Measurements from ENCODE around the gene CMPK1.
"Not testable (repeated sequence)": the region's sequence is repeated elsewhere in the genome, so short reads cannot be mapped to it uniquely, and the experiment has no call there.

Gene CMPK1

DNA sequence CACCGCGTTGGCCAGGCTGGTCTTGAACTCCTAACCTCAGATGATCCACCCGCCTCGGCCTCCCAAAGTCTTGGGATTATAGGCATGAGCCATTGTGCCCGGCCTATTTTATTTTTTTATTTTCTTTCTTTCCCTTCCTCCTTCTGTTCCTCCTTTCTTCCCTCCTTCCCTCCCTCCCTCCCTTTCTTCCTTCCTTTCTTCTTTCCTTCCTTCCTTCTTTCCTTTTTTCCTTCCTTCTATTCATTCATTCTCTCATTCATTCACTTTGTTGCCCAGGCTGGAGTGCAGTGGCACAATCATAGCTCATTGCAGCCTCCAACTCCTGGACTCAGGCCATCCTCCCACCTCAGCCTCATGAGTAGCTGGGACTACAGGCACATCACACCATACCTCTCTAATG, 13.4 kb downstream of the CMPK1 start:
- not testable (repeated sequence) for H3K9me3 ChIP-seq (ENCODE audit: insufficient read depth, low read depth, low read length); H3K27me3 ChIP-seq (ENCODE audit: insufficient read depth, low read length); H3K4me1 ChIP-seq (ENCODE audit: insufficient read depth, low read length); H3K36me3 ChIP-seq (ENCODE audit: insufficient read depth, low read depth, low read length); H3K9ac ChIP-seq (ENCODE audit: low read depth, low read length); H3K4me3 ChIP-seq (ENCODE audit: low read length); H3K27ac ChIP-seq (ENCODE audit: low read length)

DNA sequence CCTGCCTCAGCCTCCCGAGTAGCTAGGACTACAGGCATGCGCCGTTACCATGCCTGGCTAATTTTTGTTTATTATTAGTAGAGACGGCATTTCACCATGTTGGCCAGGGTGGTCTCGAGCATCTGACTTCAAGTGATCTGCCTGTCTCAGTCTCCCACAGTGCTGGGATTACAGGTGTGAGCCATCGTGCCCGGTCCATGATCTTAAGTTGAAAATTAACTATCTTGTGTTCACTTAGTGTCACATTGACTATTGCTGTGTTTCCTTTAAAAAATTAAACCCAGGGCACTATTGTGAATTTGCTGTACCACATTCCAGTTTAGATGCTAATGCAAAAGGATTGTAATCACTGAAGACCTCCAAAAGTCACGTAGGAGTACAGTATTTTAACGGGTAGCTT, 14.1 kb downstream of the CMPK1 start:
- no peaks in the 10 kb centered on the region for H3K36me3 ChIP-seq (ENCODE audit: insufficient read depth, low read depth, low read length)
- no peak overlapping the region for H3K27ac ChIP-seq (ENCODE audit: low read length)

DNA sequence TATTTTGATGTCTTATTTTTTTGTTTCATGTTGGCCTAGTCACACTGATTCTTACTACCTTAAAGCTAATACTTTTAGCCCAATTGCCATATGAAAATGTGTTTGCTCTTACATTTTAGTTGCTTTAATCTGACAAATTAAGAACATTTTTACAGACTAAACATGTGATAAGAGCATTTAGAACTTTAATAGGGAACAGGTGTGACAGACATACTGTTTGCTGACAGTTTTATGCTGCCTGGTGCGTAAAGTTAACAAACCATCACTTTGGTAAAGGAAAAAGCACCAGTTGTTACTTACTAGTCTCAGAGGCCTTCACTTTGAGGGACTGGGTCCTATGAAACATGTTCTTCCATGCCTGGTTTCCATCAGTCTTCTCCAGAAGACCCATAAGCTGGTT, 14.7 kb downstream of the CMPK1 start:
- no peak overlapping the region for H3K27ac ChIP-seq (ENCODE audit: low read length)
- no peak overlapping the region for H3K9ac ChIP-seq (ENCODE audit: low read depth, low read length)
- no peaks in the 10 kb centered on the region for H3K4me1 ChIP-seq (ENCODE audit: insufficient read depth, low read length)
- H3K9me3 ChIP-seq (ENCODE audit: insufficient read depth, low read depth, low read length): no peaks in the 10 kb centered on the region
- no peaks in the 10 kb centered on the region for H3K27me3 ChIP-seq (ENCODE audit: insufficient read depth, low read length)
- H3K36me3 ChIP-seq (ENCODE audit: insufficient read depth, low read depth, low read length): no peaks in the 10 kb centered on the region
- no peak overlapping the region for H3K4me3 ChIP-seq (ENCODE audit: low read length)

More for the DNA sequence above, 14.1 kb downstream of the CMPK1 start:
- Histone ChIP-seq H3K4me3 (ENCODE audit: low read length) (no peak overlapping the region), H3K9me3 (ENCODE audit: insufficient read depth, low read depth, low read length) (no peaks in the 10 kb centered on the region), H3K4me1 (ENCODE audit: insufficient read depth, low read length) (no peaks in the 10 kb centered on the region), H3K27me3 (ENCODE audit: insufficient read depth, low read length) (no peaks in the 10 kb centered on the region), H3K9ac (ENCODE audit: low read depth, low read length) (no peak overlapping the region)

DNA sequence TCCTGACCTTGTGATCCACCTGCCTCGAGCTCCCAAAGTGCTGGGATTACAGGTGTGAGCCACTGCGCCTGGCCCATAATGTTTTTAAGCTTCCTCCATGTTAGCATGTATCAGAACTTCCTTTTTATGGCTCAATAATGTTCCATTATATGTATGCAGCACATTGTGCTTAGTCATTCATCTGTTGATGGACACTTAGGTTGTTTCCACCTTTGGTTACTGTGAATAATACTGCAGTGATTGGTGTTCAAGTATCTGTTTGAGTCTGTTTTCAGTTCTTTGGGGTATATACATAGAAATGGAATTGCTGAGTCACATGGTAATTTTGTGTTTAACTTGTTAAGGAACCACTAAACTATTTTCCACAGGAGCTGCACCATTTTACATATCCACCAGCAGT, 17.7 kb downstream of the CMPK1 start:
- no peaks in the 10 kb centered on the region for H3K27me3 ChIP-seq (ENCODE audit: insufficient read depth, low read length)
- no peak overlapping the region for H3K27ac ChIP-seq (ENCODE audit: low read length)
- H3K4me1 ChIP-seq (ENCODE audit: insufficient read depth, low read length): no peaks in the 10 kb centered on the region
- H3K36me3 ChIP-seq (ENCODE audit: insufficient read depth, low read depth, low read length): no peaks in the 10 kb centered on the region
- no peaks in the 10 kb centered on the region for H3K9me3 ChIP-seq (ENCODE audit: insufficient read depth, low read depth, low read length)
- no peak overlapping the region for H3K4me3 ChIP-seq (ENCODE audit: low read length)
- H3K9ac ChIP-seq (ENCODE audit: low read depth, low read length): no peak overlapping the region

DNA sequence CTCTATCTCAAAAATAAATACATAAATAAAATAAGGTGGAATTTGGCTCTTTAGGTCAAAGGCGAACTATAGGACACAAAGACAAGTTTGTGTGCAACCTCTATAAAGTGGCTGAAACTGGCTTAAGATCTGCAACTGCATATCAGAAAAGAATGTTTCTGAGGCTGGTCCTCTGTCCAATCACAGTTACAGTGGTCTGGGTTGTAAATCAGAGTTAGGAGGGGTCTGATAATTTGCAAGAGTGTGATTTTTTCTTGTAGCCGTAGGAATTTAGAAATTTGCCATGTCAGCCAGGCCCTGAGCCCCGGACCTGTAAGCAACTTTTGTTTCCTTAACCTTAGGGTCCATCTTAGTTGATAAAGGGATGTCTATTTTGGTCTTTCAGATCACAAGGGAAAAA, 27.8 kb downstream of the CMPK1 start:
- Histone ChIP-seq H3K9me3 (ENCODE audit: insufficient read depth, low read depth, low read length) (no peaks in the 10 kb centered on the region), H3K27ac (ENCODE audit: low read length) (no peak overlapping the region), H3K36me3 (ENCODE audit: insufficient read depth, low read depth, low read length) (no peaks in the 10 kb centered on the region), H3K27me3 (ENCODE audit: insufficient read depth, low read length) (no peaks in the 10 kb centered on the region), H3K4me1 (ENCODE audit: insufficient read depth, low read length) (no peaks in the 10 kb centered on the region), H3K4me3 (ENCODE audit: low read length) (no peak overlapping the region), H3K9ac (ENCODE audit: low read depth, low read length) (no peak overlapping the region)

DNA sequence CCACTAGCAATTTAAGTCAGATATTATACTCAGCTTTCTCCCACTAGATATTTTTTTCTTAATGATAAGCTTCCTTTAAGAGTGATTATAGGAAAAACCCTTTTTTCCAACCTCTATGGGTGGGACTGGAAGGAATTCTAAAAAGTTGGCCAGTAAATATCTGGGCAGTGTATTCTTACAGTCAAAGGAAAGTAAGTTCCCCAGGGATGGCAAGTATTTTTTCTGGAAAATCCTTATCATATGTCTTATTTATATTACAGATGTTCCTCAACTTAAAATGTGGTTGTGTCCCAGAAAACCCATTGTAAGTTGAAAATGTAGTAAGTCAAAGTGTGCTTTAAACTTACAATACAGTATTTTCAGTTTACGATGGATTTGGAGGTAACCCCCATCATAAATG, 29.2 kb downstream of the CMPK1 start:
- no peak overlapping the region for H3K4me3 ChIP-seq (ENCODE audit: low read length)
- no peaks in the 10 kb centered on the region for H3K4me1 ChIP-seq (ENCODE audit: insufficient read depth, low read length)

DNA sequence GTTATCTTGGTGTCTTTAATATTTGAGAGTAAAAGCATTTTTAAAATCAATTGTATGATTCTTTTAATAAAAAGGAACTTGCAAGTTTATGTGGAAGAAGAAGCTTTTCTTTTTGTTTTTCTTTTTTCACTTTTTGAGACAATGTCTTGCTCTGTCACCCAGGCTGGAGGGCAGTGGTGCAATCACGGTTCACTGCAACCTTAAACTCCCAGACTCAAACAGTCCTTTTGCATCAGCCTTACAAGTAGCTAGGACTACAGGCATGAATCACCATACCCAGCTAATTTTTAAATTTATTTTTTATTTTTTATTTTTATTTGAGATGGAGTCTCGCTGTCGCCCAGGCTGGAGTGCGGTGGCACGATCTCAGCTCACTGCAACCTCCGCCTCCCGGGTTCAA, 34.1 kb downstream of the CMPK1 start:
- Histone ChIP-seq H3K27me3 (ENCODE audit: insufficient read depth, low read length) (no peaks in the 10 kb centered on the region), H3K4me1 (ENCODE audit: insufficient read depth, low read length) (no peaks in the 10 kb centered on the region), H3K9ac (ENCODE audit: low read depth, low read length) (no peak overlapping the region), H3K36me3 (ENCODE audit: insufficient read depth, low read depth, low read length) (peaks cover 9% of the 10 kb centered on the region), H3K9me3 (ENCODE audit: insufficient read depth, low read depth, low read length) (no peaks in the 10 kb centered on the region), H3K27ac (ENCODE audit: low read length) (no peak overlapping the region), H3K4me3 (ENCODE audit: low read length) (no peak overlapping the region)

More for the DNA sequence above, 29.2 kb downstream of the CMPK1 start:
- Histone ChIP-seq H3K9me3 (ENCODE audit: insufficient read depth, low read depth, low read length) (no peaks in the 10 kb centered on the region), H3K27ac (ENCODE audit: low read length) (no peak overlapping the region), H3K36me3 (ENCODE audit: insufficient read depth, low read depth, low read length) (no peaks in the 10 kb centered on the region), H3K9ac (ENCODE audit: low read depth, low read length) (no peak overlapping the region), H3K27me3 (ENCODE audit: insufficient read depth, low read length) (no peaks in the 10 kb centered on the region)

DNA sequence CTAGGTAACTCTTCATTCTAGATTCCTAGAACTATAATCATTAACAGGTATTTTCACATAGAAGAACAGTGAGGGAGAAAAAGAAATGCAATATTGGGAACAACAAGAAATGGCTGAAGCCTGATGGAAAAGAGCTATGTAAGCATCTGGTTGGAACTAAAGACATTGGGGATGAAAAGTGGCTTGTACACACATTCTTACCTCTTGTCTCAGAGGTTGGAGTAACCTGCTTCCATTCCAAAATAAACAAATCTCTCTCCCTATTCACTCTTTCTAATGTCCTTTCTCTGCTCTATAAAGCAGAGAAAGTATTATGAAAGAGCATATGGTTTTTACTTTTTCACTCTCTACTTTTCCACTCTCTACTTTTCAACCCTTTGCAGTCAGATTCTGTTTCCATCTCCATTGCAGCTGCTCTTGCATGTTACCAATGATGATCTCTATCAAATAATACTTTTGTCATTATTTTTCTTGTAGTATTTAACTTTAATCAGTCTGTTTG, 37.5 kb downstream of the CMPK1 start:
- peaks cover 34% of the 10 kb centered on the region for H3K36me3 ChIP-seq (ENCODE audit: insufficient read depth, low read depth, low read length)

DNA sequence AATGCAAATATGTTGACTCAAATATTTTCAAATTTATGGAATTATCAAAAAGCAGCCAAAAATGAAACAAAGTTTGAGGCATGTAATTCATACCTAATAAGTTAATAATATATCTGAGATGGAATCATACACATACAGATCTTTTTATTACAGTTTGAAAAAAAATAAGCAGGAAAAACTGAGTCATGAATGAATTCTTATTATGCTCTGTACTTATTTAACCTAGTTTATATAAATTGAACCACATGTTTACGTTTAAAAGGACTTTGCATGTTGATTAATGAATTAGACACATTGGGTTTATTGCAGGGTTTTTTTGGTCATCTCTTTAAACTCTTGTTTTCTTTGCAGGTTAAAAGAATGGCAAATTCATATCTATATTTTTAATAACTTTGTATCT, 40.9 kb downstream of the CMPK1 start:
- H3K9ac ChIP-seq (ENCODE audit: low read depth, low read length): no peak overlapping the region
- no peaks in the 10 kb centered on the region for H3K9me3 ChIP-seq (ENCODE audit: insufficient read depth, low read depth, low read length)
- no peaks in the 10 kb centered on the region for H3K27me3 ChIP-seq (ENCODE audit: insufficient read depth, low read length)
- peaks cover 6% of the 10 kb centered on the region; the same call in 1 of the 2 replicates for H3K4me1 ChIP-seq (ENCODE audit: insufficient read depth, low read length)
- H3K36me3 ChIP-seq (ENCODE audit: insufficient read depth, low read depth, low read length): peaks cover 27% of the 10 kb centered on the region
- no peak overlapping the region for H3K27ac ChIP-seq (ENCODE audit: low read length)
- H3K4me3 ChIP-seq (ENCODE audit: low read length): no peak overlapping the region

More for the DNA sequence above, 37.5 kb downstream of the CMPK1 start:
- H3K4me3 ChIP-seq (ENCODE audit: low read length): no peak overlapping the region
- H3K27ac ChIP-seq (ENCODE audit: low read length): no peak overlapping the region
- H3K27me3 ChIP-seq (ENCODE audit: insufficient read depth, low read length): no peaks in the 10 kb centered on the region
- no peaks in the 10 kb centered on the region for H3K9me3 ChIP-seq (ENCODE audit: insufficient read depth, low read depth, low read length)
- no peaks in the 10 kb centered on the region for H3K4me1 ChIP-seq (ENCODE audit: insufficient read depth, low read length)
- H3K9ac ChIP-seq (ENCODE audit: low read depth, low read length): no peak overlapping the region

DNA sequence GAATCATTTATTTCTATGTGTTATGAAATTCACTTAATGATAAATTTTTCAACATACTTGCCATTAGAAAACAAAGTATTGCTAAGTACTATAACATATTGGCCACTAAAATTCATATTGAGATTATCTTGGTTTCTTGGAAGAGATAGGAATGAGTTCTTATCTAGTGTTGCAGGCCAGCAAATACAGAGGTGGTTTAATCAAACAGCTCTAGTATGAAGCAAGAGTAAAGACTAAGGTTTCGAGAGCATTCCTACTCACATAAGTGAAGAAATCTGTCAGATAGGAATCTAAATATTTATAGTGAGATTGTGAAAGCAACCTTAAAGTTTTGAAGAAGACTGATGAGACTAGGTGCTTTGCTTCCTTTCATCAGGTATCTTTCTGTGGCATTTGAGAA, 44.6 kb downstream of the CMPK1 start:
- Histone ChIP-seq H3K4me3 (ENCODE audit: low read length) (no peak overlapping the region), H3K9ac (ENCODE audit: low read depth, low read length) (no peak overlapping the region), H3K27me3 (ENCODE audit: insufficient read depth, low read length) (no peaks in the 10 kb centered on the region), H3K4me1 (ENCODE audit: insufficient read depth, low read length) (peaks cover 6% of the 10 kb centered on the region; the same call in 1 of the 2 replicates), H3K9me3 (ENCODE audit: insufficient read depth, low read depth, low read length) (no peaks in the 10 kb centered on the region), H3K36me3 (ENCODE audit: insufficient read depth, low read depth, low read length) (peaks cover 25% of the 10 kb centered on the region), H3K27ac (ENCODE audit: low read length) (no peak overlapping the region)

DNA sequence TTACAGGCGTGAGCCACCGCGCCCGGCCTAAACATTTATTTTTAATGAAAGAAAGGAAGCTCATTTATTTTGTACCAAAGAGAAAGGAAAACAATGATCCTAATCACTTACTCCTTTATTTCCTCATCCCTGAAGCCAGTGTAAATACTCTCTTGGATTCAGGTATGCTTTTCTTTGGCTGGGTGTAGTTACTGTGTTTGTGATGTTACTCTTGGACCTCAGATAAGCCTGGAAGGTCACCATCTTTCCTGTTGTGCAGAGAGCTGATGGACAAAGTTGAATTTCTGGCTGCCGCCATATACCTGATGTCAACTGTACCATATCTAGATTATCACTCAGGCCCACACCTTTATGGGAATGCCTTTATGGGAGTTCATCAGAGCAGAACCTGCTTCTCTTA, 47.1 kb downstream of the CMPK1 start:
- Histone ChIP-seq H3K27me3 (ENCODE audit: insufficient read depth, low read length) (no peaks in the 10 kb centered on the region), H3K36me3 (ENCODE audit: insufficient read depth, low read depth, low read length) (peaks cover 5% of the 10 kb centered on the region; the same call in 1 of the 2 replicates), H3K9ac (ENCODE audit: low read depth, low read length) (no peak overlapping the region), H3K27ac (ENCODE audit: low read length) (no peak overlapping the region), H3K9me3 (ENCODE audit: insufficient read depth, low read depth, low read length) (no peaks in the 10 kb centered on the region), H3K4me3 (ENCODE audit: low read length) (no peak overlapping the region), H3K4me1 (ENCODE audit: insufficient read depth, low read length) (peaks cover 6% of the 10 kb centered on the region; the same call in 1 of the 2 replicates)

DNA sequence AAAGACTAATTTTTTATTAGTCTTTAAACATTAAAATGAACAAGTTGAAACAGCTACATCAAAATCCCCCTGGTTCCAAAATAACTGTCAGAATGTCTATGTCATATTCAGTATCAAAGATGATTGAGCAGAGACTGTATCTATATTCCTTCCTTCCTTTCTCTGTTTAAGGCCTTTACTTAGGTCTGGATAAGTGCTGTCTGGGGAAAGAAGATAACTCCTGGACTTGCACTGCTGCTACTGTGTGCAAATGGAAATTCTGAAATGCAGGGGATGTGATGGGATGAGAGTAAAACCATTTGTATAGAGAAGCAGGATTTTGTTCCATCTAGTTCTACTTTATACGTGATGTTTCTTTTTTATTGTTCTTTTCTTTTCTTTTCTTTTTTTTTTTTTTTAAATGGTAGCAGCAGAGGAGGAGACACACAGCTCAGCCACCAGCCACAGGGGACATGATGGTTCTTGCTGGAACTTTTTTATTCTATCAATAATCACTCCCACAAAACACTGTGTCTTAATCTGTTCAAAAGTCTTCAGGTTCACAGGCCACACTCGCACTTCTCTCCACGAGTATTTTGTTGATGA, 48.9 kb downstream of the CMPK1 start:
- no peak overlapping the region for H3K9ac ChIP-seq (ENCODE audit: low read depth, low read length)
- no peak overlapping the region for H3K4me3 ChIP-seq (ENCODE audit: low read length)
- no peaks in the 10 kb centered on the region for H3K9me3 ChIP-seq (ENCODE audit: insufficient read depth, low read depth, low read length)
- H3K36me3 ChIP-seq (ENCODE audit: insufficient read depth, low read depth, low read length): 0 out of 2 replicates have a peak, but pooled peaks cover 3% of the 10 kb centered on the region
- H3K27me3 ChIP-seq (ENCODE audit: insufficient read depth, low read length): peaks cover 3% of the 10 kb centered on the region; the same call in 1 of the 2 replicates
- H3K27ac ChIP-seq (ENCODE audit: low read length): no peak overlapping the region
- peaks cover 6% of the 10 kb centered on the region; the same call in 1 of the 2 replicates for H3K4me1 ChIP-seq (ENCODE audit: insufficient read depth, low read length)
